MV-4-11 (cell line): ENCODE measurements around the gene RECQL5.

Experiments
- DNase-seq: peaks from one replicate; lab custom pipeline; 2025; lab: John Stamatoyannopoulos, UW

The RECQL5 gene

DNA sequence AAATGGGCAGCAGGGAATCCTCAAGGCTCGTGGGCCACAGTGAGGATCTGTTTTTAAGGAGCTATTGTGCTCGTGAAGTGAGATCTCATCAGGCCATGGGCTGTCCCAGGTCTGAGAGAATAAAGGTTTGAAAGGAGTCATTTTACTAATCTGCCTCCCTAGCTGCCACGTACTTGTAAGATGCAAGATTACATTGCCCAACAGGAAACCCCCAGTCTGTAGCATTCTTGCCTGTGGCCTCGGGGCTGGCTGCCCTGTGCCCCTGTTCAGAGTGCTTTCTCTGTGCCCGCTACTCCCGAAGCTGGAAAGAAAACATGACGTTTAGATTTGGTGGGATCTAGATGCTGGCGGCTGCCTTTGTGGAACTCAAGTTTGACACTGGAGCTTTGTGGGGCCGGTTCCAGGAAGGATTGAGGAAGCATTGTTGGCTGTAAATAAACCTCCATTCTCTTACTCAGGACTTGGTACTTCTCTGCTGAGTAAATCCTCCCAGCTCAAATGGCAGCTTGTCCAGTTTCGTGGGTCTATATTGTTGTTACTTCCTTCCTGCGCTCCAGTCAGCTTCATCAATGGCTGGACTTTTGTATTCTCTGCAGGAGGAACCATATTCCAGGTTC lies 21.4 kb upstream of the RECQL5 start:
- peak; percentile 74 for DNase-seq

DNA sequence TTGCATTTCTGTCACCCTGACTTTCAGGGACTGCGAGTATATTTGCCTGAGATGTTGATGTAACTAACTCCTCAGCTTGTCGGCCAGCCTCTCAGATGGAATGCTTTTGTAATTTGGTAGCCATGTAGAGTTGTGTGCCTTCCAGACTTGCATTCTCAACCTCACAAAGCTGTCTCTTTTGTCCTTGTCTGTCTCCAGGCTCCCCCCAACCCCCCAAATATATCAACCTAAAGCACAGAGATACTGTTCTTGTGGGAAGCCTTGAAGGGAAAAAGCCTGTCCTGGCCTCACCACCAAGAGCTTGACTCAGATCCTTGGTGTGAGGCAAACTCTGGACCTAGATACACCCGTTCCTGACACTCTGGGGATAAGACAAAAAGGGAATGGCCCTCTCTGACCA lies 18.5 kb upstream of the RECQL5 start:
- DNase-seq, result no peak

DNA sequence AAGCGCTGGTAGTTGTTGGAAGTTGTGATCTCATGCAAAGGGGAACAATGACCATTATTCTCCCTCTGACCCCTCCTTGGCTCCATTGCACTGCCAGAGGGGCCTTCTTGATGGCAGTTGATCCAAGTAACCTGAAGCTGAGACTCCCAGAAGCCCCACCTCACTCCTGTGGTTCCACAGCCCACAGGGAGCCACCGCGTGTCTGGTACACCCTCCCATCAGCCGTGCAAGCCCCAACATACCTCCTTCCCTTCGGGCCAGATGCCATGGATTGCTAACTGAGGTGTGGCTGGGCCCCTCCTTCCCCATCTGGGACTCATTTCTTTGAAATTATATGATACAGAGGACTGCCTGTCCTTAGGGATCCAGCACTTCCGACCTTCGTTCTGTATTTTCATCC lies 18.0 kb upstream of the RECQL5 start:
- no peak for DNase-seq

DNA sequence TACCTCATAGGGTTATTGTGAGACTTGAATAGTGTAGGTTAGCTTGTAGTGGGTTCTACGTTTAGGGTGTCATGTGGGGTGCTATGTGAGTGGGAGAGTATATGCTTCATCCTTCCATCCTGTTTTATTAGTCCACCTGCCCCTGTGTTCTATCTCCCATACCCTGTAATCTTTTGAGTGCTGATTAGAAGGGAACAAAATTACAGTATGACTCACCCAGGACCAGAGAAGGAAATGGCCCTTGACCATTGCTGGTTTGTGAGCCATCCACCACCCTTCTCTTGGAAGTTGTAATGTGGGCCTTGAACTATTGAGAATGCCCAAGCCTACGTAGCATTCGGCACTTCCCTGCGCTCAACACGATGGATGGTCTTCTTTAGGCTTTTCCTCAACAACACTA lies 17.3 kb upstream of the RECQL5 start:
- no peak for DNase-seq

DNA sequence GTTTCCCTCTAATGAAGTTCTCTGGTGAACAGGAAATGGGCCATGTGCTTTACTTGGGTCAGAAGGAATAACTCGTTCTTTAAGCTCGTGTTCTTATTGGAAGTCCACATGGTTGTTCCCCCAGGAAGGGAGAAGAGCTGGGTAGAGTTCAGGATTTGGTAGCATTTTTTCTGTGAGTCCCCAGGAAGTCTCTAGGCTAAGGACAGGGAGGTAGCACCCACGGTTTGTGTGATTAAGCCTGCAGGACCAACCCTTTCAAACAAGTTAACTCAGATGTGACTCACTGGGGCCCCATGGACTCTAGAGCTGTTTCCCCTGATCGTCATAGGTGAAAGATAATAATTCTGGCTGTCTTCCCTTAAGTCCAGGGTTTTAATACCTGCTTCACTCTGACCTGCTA lies 16.6 kb upstream of the RECQL5 start:
- no peak for DNase-seq

DNA sequence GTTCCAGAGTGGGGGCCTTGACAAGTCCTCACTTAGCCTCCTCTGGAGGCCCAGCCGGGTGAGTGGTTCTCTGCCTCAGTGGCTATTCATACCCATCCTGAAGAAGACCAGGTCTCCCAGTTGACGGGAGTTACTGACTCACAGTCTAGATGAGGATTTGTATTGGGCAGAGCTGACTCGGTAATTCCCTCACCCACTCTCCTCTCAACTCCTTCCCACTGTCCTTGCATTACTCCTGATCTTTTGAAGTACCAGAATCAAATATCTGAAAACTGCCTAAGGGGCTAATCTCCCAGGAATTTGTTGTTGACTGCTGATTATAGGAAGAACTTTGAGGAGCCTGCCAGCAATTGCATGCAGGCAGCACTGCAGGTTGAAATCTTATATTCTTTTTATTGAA lies 14.3 kb upstream of the RECQL5 start:
- no peak for DNase-seq

DNA sequence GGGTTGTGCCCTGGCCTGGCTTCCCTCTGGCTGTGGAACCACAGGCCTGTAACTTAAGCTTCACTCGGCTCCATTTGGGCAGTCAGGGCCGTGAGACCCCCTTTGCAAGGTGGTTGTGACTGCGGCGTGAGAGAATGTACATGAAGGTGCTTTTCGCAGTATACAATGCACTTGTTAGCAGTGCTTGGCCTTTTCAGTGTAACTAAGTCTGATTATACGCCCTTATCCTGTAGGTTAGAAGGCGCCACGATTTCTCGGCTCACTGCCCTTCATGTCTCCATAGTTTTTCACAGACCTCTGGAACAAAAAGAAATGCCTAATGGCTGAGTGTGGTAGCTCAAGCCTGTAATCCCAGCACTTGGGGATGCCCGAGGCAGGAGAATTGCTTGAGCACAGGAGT lies 13.5 kb upstream of the RECQL5 start:
- no peak for DNase-seq

DNA sequence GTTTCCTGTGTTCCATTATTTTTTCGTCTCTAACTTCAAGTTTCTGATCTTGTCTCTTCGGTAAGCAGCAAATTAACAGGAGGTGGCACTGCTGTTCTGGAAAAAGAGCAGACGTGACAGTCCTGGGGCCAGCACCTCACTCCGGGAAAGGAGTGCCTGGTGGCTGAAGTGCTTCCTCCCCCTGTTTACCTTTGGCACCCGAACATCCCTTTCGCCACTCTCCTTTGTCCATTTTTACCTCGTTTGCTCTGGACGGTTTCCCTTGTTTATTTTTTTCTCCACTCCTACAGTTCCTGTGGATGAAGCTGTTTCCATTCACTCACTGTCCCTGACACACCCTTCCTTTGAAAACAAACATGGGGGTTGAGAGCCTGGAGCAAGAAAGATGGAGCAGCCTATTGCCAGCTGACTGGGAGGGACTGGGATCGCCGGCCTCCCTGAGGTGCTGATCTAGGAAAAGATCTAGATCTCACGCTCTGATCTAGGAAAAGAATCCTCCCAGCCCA lies 12.8 kb upstream of the RECQL5 start:
- DNase-seq, result no peak

DNA sequence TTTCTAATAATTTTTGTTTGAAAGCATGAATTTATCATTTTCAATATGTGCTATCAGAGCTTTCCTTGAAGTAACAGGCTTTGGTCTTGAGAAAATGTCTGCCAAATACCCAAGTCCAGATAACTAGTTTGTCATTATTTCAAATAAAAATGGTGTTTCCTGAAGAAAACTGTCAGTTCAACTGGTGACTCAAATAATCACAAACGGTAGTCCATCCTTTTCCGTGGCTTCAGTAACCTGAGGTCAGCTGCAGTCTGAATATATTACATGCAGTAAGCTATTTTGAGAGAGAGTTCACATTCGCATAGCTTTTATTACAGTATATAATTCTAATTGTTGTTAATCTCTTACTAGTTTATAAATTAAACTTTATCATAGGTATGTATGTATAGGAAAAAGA lies 9.5 kb upstream of the RECQL5 start:
- DNase-seq, result no peak

DNA sequence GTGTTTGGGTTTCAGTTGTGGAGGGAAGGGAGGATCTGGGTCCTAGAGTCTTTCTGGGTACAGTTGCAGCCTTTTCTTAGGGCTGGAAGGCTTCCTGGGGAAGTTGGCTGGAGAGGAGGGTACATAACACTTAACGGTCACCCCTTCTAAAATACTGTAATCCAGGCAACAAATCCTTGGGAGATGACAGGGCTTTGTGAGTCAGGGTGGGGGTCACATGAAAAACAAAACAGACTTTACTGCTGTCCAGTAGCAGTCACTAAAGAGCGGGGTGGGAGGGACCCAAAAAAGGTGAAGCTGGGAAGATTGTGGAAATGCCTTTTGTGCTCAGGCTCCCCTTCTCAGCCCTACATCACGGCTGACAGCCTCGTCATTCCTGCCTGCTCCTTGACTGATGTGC lies 6.5 kb upstream of the RECQL5 start:
- no peak for DNase-seq

DNA sequence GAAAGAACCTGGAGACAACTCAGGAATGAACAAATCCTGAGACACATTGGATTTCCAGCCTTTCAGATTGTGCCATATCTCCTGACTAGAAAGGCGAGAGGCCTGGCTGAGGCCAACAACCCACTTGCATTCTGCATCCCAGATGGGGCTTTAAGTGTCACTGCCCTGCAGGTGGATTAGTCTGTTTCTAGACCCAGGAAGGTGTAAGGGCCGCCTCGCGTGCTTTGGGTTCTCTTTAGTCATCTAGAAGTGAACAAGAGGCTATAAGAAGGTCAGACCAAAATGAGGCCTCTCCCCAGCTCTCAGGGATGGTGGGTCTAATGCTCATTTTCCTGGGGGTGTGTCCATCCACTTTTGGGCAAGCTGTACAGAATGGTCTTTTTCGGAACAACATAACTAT lies 5.1 kb upstream of the RECQL5 start:
- no peak for DNase-seq

DNA sequence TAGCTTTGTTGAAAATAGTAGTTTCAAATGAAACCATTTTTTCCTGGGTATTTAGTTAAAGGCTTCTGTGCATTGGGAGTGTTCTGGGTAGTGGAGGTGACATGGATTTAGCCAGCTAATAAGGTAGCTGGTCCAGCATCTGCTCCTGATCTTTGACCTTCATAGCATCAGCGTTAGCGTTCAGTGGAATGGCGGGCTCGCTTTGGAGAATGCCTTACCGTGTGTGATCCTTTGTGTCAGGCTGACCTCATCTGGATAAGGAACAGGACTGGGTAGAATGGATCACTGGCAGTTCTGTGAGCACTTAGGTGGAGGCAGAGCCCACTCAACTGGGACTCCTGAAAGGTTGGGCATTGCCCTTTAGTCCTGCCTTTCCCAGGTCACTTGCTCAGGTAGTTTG lies 3.9 kb upstream of the RECQL5 start:
- DNase-seq, result no peak

DNA sequence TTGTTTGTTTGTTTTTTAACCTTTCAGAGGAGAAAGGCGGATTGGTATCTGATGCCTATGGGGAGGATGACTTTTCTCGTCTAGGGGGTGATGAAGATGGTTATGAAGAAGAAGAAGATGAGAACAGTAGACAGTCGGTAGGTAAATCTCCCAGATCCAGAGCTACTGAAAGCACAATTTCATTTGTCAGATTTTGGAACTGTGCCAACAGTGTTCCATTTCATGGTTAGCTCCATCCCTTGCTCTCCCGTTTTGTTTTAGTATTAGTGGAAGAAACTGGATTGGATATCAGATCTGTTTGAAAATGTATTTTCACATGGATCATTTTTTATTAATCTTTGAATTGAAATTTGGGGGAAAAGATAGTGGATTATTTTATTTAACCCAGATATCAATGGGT lies 1.5 kb upstream of the RECQL5 start:
- DNase-seq, result no peak

DNA sequence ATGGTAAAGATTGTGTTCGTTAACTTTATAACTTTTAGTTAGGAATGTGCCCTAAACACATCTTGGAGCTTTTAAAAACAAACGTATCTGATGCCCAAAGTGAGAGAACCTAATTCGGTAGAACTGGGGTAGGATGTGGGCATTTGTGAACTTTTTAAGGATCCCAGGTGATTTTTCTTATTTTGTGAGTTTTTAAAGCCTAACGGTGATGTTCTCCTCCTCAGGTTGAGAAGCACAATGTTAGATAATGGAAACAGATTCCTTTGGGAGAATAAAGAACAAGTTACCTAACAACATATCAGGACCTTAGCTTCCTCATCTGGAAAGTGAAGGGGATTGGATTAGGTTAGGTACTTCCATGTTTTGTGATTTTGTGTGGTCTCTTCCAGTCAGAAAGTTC lies 871 bp upstream of the RECQL5 start:
- no peak for DNase-seq

DNA sequence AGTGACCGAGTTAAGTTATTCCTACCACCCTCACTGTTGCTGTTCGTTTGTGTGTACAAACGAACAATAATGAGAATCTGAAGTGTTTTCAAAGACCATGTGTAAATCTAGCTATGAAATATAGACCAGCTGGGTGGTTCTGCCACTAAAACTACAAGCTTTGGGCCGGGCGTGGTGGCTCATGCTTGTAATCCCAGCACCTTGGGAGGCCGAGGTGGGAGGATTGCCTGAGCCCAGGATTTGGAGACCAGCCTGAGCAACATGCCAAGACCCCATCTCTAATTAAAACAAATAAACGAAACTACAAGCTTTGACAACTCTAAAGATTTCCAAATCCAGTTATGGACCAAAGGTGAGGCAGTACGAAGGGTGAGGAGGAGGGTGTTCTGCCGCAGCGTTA lies 973 bp downstream of the RECQL5 start:
- no peak for DNase-seq

DNA sequence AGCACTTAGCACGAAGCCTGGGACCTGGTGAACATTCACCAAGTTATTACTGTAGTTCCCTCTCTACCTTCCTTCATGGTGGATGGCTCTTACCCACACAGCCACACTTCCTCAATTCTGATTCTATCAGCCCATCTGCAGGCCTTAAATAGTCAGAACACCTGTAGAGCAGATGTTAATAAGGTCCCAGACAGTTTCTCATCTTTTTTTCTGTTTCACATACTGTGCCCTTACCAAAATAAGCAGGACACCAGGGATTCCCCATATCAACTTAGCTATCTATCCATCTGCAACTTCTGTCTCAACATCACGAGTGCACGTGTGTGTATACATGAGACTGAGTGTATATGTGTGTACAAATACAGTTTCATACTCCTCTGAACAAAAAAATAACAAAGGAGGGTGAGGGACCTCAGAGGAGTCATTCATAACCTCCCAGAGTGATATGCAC lies 2.8 kb downstream of the RECQL5 start:
- peak; percentile 17 for DNase-seq

DNA sequence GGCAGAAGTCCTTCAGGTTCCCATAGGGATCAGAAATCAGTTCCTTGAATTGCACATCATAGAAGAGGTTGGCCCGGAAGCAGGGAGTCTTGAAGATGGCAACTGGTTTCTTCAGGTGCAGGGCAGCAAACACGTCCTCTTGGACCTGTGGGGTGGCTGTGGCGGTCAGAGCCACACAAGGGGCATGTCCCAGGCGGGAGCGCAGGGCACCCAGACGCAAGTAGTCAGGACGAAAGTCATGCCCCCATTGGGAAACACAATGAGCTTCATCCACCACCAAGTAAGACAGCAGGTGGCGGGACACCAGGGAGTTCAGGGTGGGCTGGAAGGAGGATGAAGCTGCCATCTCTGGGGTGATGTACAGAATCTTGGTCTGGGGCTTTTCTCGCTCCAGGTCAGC lies 4.4 kb downstream of the RECQL5 start:
- no peak for DNase-seq

DNA sequence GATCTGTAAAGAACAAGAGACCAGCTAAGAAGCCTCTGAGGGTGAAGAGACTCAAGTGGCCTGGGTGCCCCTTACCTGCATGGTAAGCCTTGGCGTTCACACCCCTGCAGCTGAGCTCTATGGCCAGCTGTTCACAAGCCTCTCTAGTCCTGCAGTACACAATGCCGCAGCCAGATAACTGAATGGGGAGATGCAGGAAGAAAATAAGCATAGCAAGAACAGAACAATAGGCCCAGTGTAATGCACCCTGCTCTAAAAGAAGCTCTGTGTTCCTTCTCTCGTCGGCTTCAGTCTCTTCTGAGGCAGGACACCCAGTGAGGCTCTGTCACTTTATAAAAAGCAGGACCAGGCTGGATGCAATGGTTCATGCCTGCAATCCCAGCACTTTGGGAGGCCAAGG lies 5.4 kb downstream of the RECQL5 start:
- no peak for DNase-seq

DNA sequence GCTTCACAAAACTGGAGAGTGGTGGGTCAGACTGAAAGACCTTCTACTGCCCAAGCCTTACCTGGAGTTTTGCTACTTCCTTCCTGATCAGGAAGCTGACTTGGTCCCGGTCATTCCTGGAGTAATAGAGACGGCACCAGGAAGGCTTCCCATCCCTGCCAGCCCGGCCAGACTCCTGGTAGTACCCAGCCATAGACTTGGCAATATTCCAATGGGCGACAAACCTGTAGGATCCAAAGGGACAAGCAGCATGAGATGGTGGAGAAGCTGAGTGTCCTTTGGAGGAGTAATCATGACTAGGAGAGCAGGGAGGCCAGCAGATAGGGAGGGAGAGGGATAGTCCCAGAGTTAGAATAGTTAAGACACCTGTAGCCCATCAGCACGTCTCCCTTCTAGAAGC lies 8.7 kb downstream of the RECQL5 start:
- DNase-seq, result no peak

DNA sequence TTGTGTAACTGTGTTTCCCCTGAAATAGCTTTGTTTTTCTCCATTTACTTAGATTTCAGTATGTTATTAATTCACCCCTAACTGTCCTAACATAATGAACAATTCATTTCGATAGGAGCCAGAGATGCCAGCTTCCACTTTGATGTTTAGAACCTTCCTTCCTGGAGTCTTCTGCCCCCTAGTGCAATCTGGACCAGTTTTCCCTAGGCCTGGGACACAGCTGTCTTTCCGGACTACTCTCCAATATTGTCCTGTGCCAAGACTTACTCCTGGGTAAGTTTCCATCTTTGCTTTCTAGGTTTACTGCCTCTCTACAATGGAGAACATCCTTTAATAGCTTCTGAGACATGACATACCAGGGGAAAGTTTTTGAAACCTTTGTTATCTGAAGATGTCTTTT lies 12.8 kb downstream of the RECQL5 start:
- no peak for DNase-seq

DNA sequence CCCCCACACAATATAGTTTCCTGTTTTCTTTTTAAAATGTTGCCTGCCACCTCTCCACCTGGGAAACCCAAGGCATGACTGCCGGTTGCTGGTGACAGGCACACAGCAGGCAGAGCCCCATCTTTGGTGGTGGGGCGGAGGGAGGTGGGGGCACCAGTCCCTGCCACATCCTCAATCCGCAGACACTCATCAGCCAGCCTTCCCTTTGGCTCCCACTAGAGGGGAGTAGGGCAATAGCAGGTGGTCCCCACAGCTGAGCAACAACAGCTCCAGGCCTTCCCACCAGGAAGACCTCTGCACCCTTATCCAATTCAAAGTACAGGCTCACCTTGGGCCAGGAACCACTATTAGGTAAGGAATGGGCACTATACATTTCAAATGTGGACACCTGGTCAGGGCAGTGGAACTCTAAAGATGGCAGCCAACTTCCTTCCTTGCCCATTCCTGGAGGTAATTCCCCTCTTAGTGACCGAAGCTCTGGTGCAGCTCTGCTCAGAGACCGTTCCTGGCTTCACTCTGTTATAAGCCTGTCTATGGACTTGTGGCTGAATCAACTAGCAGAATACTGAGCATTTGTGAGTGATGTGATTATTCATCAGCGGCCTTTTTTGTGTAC lies 13.9 kb downstream of the RECQL5 start:
- peak; percentile 47 for DNase-seq

DNA sequence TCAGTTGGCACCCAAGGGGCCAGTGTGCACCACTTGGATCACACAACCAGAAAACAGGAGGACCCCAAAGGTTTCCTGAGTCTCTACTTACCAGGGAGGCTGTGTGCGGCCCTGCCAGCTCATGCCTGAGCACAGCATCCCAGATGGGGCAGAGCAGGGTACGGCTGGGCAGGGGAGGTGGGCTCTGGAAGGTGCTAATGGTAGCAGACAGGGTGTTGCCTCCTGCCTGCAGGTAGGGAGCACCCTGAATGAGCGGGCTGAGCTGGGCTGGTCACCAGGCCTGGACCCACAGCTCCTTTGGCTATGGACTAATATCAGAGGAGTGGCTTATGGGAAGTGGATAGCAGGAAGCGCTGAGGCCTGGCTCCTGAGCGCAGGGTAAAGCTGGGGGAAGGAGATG lies 14.6 kb downstream of the RECQL5 start:
- no peak for DNase-seq

DNA sequence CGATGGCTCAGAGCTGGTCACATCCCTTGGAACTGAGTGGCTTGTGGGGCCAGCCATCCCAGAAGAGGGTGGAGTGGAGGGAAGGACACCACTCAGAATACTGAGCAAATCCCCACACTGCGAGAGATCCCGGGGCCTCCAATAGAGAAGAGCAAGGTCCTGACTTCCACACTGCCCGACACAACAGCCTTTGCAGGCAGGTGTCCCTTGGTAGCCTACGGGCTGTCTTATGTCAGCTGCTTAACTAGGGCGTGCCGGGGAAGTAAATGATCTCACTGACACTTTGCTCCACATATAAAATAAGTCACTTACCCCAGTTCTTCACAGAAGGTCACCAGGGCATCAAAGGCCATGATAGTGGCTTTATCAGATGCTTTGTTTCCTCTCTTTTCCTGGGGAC lies 16.1 kb downstream of the RECQL5 start:
- DNase-seq, result no peak

DNA sequence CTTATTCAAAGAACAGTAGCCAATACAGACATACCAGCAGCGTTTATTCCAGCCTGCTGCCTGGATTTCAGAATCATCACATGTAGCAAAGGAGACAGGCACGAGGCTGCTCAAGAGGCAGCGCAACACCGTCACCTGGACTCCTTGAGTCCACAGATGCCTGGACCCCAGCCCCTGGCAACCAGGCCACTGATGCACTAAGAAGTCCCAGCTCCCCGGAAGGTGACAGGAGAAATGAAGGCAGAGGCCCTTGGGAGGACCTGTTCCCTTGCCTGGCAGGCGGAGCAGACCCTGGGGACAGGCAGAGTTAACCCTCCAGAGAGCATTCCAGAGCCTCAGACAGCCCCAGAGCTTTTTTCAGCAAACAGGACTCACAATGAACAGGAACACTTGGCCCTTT lies 17.3 kb downstream of the RECQL5 start:
- no peak for DNase-seq
